Hematopoietic multipotent progenitor cell treated with erythropoietin and hydrocortisone succinate and interleukin-3 and kit ligand, for 4 days (in vitro differentiated cells): ENCODE results near the gene OR10P1.
"Not testable (repeated sequence)": the region's sequence is repeated elsewhere in the genome, so short reads cannot be mapped to it uniquely, and the experiment has no call there.

ENCODE experiments used
- DNase-seq: peaks from one replicate; pipeline ENCODE4 v3.0.0-alpha.2; 2015

Gene OR10P1

GRCh38 chr12:55636853-55637252, at the start of gene OR10P1:
Gene OR10P1, plus strand, starts transcription at chr12:55636892. Its CDS starts 0 bp downstream, at chr12:55636892.
- no peak for DNase-seq

GRCh38 chr12:55590152-55590551, 46.5 kb upstream of the OR10P1 start:
- not testable (repeated sequence) for DNase-seq

- DNase-seq: no peak
These were observed 28.7 kb upstream of the OR10P1 start for GRCh38 chr12:55607821-55608594.

GRCh38 chr12:55610598-55610997, 26.1 kb upstream of the OR10P1 start:
- DNase-seq: no peak

- DNase-seq: no peak
These were observed 24.0 kb upstream of the OR10P1 start for GRCh38 chr12:55612646-55613045.

- no peak for DNase-seq
These were observed 21.9 kb upstream of the OR10P1 start for GRCh38 chr12:55614764-55615163.

GRCh38 chr12:55619354-55620138, 17.1 kb upstream of the OR10P1 start:
- DNase-seq: peak; percentile 95

- DNase-seq: no peak
These were observed 12.6 kb upstream of the OR10P1 start for GRCh38 chr12:55624056-55624455.

- DNase-seq: no peak
These were observed 10.5 kb upstream of the OR10P1 start for GRCh38 chr12:55626154-55626553.

- no peak for DNase-seq
These were observed 7.4 kb upstream of the OR10P1 start for GRCh38 chr12:55629058-55629841.

GRCh38 chr12:55631056-55631455, 5.6 kb upstream of the OR10P1 start:
- DNase-seq: no peak

GRCh38 chr12:55631733-55632132, 5.0 kb upstream of the OR10P1 start:
- no peak for DNase-seq

- no peak for DNase-seq
These were observed 3.5 kb upstream of the OR10P1 start for GRCh38 chr12:55633151-55633550.

- DNase-seq: no peak
These were observed 506 bp upstream of the OR10P1 start for GRCh38 chr12:55636116-55636655.

GRCh38 chr12:55637467-55637866, 775 bp downstream of the OR10P1 start:
- no peak for DNase-seq

GRCh38 chr12:55641595-55641994, 4.9 kb downstream of the OR10P1 start:
- DNase-seq: no peak

GRCh38 chr12:55642267-55642666, 5.6 kb downstream of the OR10P1 start:
- peak; percentile 78 for DNase-seq

GRCh38 chr12:55642669-55643068, 6.0 kb downstream of the OR10P1 start:
- peak; percentile 39 for DNase-seq

GRCh38 chr12:55644591-55644990, 7.9 kb downstream of the OR10P1 start:
- no peak for DNase-seq

GRCh38 chr12:55647027-55647426, 10.3 kb downstream of the OR10P1 start:
- no peak for DNase-seq

GRCh38 chr12:55650620-55651298, 14.1 kb downstream of the OR10P1 start:
- peak; percentile 50 for DNase-seq

GRCh38 chr12:55651299-55651683, 14.6 kb downstream of the OR10P1 start:
- DNase-seq: no peak

- DNase-seq: no peak
These were observed 15.7 kb downstream of the OR10P1 start for GRCh38 chr12:55652352-55652751.
